SK-N-SH (cell line): ENCODE measurements around the gene PCSK5. TPM values are rescaled to one million over a fixed set of nuclear protein-coding genes. Genes with fewer than 3 reads are reported as not detected.
"Not testable (repeated sequence)": the region's sequence is repeated elsewhere in the genome, so short reads cannot be mapped to it uniquely, and the experiment has no call there.

Experiments
- CTCF ChIA-PET: fragments of 300-600, 350-600 bp; formaldehyde crosslinking; extraction: SDS; loops from one replicate; lab custom pipeline; 2021; lab: Yijun Ruan, JAX
- POLR2A ChIA-PET: fragments of 350-600 bp; sonication (Branson Sonifier 250); formaldehyde crosslinking; extraction: SDS; loops from one replicate; lab custom pipeline; 2020; ENCODE audit warnings: antibody characterized with exemption, inconsistent platforms; lab: Yijun Ruan, JAX
- DNase-seq: peaks from one replicate; pipeline ENCODE4 v3.0.0; 2012
- H2AFZ ChIP-seq: fragments of 200-600 bp; sonication (generic); 2 replicates; pipeline ENCODE4 v1.8.1; 2016; ENCODE audit warnings: antibody characterized with exemption, mild to moderate bottlenecking, low read depth
- H3F3A ChIP-seq: fragments of 200-600 bp; sonication (generic); replicated peaks from 2 replicates; pipeline ENCODE3; 2016; ENCODE audit warnings: antibody characterized with exemption, mild to moderate bottlenecking; ENCODE audit not compliant: insufficient read depth
- H3K27ac ChIP-seq, 2 experiments: fragments of 200-500 bp in 1 of 2; fragments of 200-600 bp in 1 of 2; sonication (Bioruptor generic) in 1 of 2; sonication (generic), shearing (Covaris generic) in 1 of 2; 2 replicates each; pipeline versions ENCODE4 v1.5.1 to v1.6.1; 2014 to 2016; ENCODE audit warnings: low read depth in 2 of 2, inconsistent platforms in 1 of 2, low read length in 1 of 2, mild to moderate bottlenecking in 1 of 2, mixed read lengths in 1 of 2
- H3K27me3 ChIP-seq: fragments of 200-600 bp; sonication (generic), shearing (Covaris generic); 2 replicates; pipeline ENCODE4 v1.6.1; 2016; ENCODE audit warnings: mixed run types; ENCODE audit not compliant: insufficient read depth
- H3K36me3 ChIP-seq, 2 experiments: fragments of 200-500 bp in 1 of 2; fragments of 200-600 bp in 1 of 2; sonication (Bioruptor generic) in 1 of 2; sonication (generic) in 1 of 2; replicated peaks in 1 of 2; 2 replicates each; pipeline versions ENCODE3 to v1.5.1; 2014 to 2016; ENCODE audit warnings: low read length in 1 of 2, mild to moderate bottlenecking in 1 of 2; ENCODE audit not compliant: insufficient read depth in 2 of 2, control insufficient read depth in 1 of 2
- H3K4me1 ChIP-seq, 2 experiments: fragments of 200-500 bp in 1 of 2; fragments of 200-600 bp in 1 of 2; sonication (Bioruptor generic) in 1 of 2; sonication (generic), shearing (Covaris generic) in 1 of 2; 2 replicates each; pipeline versions ENCODE4 v1.5.1 to v1.6.1; 2014 to 2016; ENCODE audit warnings: low read depth in 1 of 2, low read length in 1 of 2, mixed run types in 1 of 2; ENCODE audit not compliant: insufficient read depth in 2 of 2, control insufficient read depth in 1 of 2
- H3K4me2 ChIP-seq: fragments of 200-600 bp; sonication (generic), shearing (Covaris generic); 2 replicates; pipeline ENCODE4 v1.6.1; 2017; ENCODE audit warnings: mixed run types
- H3K4me3 ChIP-seq, 2 experiments: fragments of 200-500 bp in 1 of 2; fragments of 200-600 bp in 1 of 2; sonication (Bioruptor generic) in 1 of 2; sonication (generic), shearing (Covaris generic) in 1 of 2; 2 replicates each; pipeline versions ENCODE4 v1.5.1 to v1.8.1; 2014 to 2016; ENCODE audit warnings: low read depth in 2 of 2, inconsistent platforms in 1 of 2, low read length in 1 of 2, mild to moderate bottlenecking in 1 of 2, mixed read lengths in 1 of 2, moderate library complexity in 1 of 2
- H3K79me2 ChIP-seq: fragments of 200-600 bp; sonication (generic); 2 replicates; pipeline ENCODE4 v1.8.1; 2017; ENCODE audit warnings: mild to moderate bottlenecking; ENCODE audit not compliant: insufficient read depth
- H3K9ac ChIP-seq: fragments of 200-600 bp; sonication (generic); 2 replicates; pipeline ENCODE4 v1.6.1; 2017; ENCODE audit warnings: mixed run types
- H3K9me2 ChIP-seq: fragments of 200-600 bp; sonication (generic); 2 replicates; pipeline ENCODE4 v1.6.1; 2017; ENCODE audit warnings: mixed run types
- H3K9me3 ChIP-seq: fragments of 200-600 bp; sonication (generic); 2 replicates; pipeline ENCODE4 v1.6.1; 2017; ENCODE audit warnings: mixed run types, mild to moderate bottlenecking, moderate library complexity
- H4K20me1 ChIP-seq: fragments of 200-600 bp; sonication (generic); 2 replicates; pipeline ENCODE4 v1.6.1; 2017; ENCODE audit warnings: mild to moderate bottlenecking, mixed run types; ENCODE audit not compliant: insufficient read depth
- CHD2 ChIP-seq: fragments of 150-350 bp; IDR thresholded peaks from 2 replicates; pipeline ENCODE4 v1.6.1; 2018; ENCODE audit warnings: low read length; ENCODE audit not compliant: partially characterized antibody
- CTCF ChIP-seq: fragments of 200-600 bp; sonication (generic); IDR thresholded peaks from 2 replicates; pipeline ENCODE4 v1.6.1; 2017; ENCODE audit warnings: antibody characterized with exemption, mild to moderate bottlenecking, moderate library complexity
- EP300 ChIP-seq, 2 experiments: IDR thresholded peaks; 2 replicates each; pipeline versions ENCODE4 v1.4.0 to v1.6.1; 2012; ENCODE audit warnings: borderline replicate concordance in 1 of 2, low read depth in 1 of 2, low read length in 1 of 2
- EZH2phosphoT487 ChIP-seq: fragments of 200-600 bp; sonication (generic); IDR thresholded peaks from 2 replicates; pipeline ENCODE4 v1.6.1; 2017; ENCODE audit warnings: low read depth, mixed run types, mild to moderate bottlenecking, antibody characterized with exemption, moderate library complexity, borderline replicate concordance
- FOXJ3 ChIP-seq: sonication (generic); formaldehyde crosslinking; IDR thresholded peaks from 2 replicates; pipeline ENCODE4 v1.5.1; 2020; ENCODE audit warnings: mild to moderate bottlenecking, missing genetic modification reagents
- GATA2 ChIP-seq: sonication (generic); formaldehyde crosslinking; IDR thresholded peaks from 2 replicates; pipeline ENCODE4 v1.5.0; 2020; ENCODE audit warnings: mild to moderate bottlenecking, missing genetic modification reagents
- MEF2A ChIP-seq: IDR thresholded peaks from 2 replicates; pipeline ENCODE4 v1.4.0; 2012; ENCODE audit warnings: low read depth, borderline replicate concordance
- MXI1 ChIP-seq: IDR thresholded peaks from 2 replicates; pipeline ENCODE4 v1.6.1; 2012; ENCODE audit warnings: mild to moderate bottlenecking, low read depth, low read length, improper control_type of control experiment
- NFIC ChIP-seq: IDR thresholded peaks from 2 replicates; pipeline ENCODE4 v1.4.0; 2012; ENCODE audit warnings: borderline replicate concordance
- POLR2AphosphoS5 ChIP-seq: IDR thresholded peaks from 2 replicates; pipeline ENCODE4 v1.6.1; 2012; ENCODE audit warnings: low read depth, low read length
- RAD21 ChIP-seq: IDR thresholded peaks from 2 replicates; pipeline ENCODE4 v1.6.1; 2012; ENCODE audit warnings: mild to moderate bottlenecking, low read length
- RCOR1 ChIP-seq: fragments of 150-350 bp; IDR thresholded peaks from 2 replicates; pipeline ENCODE4 v1.6.1; 2017; ENCODE audit warnings: antibody characterized with exemption, low read length
- RXRA ChIP-seq: IDR thresholded peaks from 2 replicates; pipeline ENCODE4 v1.4.0; 2012; ENCODE audit warnings: low read depth, mild to moderate bottlenecking, borderline replicate concordance
- TAF1 ChIP-seq: IDR thresholded peaks from 2 replicates; pipeline ENCODE4 v1.6.1; 2012; ENCODE audit warnings: low read depth, mild to moderate bottlenecking, low read length, moderate library complexity, borderline replicate concordance
- TCF12 ChIP-seq: IDR thresholded peaks from 2 replicates; pipeline ENCODE4 v1.4.0; 2012
- TEAD4 ChIP-seq: IDR thresholded peaks from 2 replicates; pipeline ENCODE4 v1.4.0; 2012; ENCODE audit warnings: mild to moderate bottlenecking, borderline replicate concordance; ENCODE audit not compliant: insufficient read depth
- ZBTB33 ChIP-seq: IDR thresholded peaks from 2 replicates; pipeline ENCODE4 v1.4.0; 2012; ENCODE audit warnings: low read depth, borderline replicate concordance
- WGBS: methylation state at CpG from one replicate; pipeline ENCODE4 v1.1.6; 2017; ENCODE audit warnings: low lambda C conversion rate; 5-methylcytosine and 5-hydroxymethylcytosine counted together
- polyA plus RNA-seq, 3 experiments: library from polyadenylated mRNA; depleted of rRNA; stranded (reverse); fragments of >200 nt; gene quantifications; 2 replicates each; pipeline ENCODE4 v1.2.3, GENCODE V29; 2012

PCSK5 gene
- polyA plus RNA-seq, 1 of the 3 experiments (the other 2 are of a cell fraction) = 0.08 TPM

DNA sequence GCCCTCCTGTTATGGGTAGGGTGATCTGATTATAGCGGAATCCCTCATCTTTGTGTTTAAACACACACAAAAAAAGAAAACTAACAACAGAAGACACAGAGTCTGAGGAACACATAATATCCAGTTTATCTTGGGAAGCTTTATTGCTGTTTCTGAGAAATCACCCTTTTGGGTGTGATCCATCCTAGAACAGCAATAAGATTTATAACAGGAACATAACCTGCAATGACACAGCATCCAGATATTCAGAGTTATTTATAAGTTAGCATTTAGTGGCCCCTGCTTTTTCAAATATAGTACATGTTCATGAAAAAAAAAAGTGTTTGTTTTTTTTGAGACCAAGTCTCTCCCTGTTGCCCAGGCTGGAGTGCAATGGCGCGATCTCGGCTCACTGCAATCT is 423.8 kb downstream of the PCSK5 start:
- no peaks in the 10 kb centered on the region for H4K20me1 ChIP-seq
- H3K4me3 ChIP-seq = no peak overlapping the region
- H2AFZ ChIP-seq = no peak overlapping the region
- H3K4me1 ChIP-seq = no peaks in the 10 kb centered on the region
- no peak overlapping the region for H3K9ac ChIP-seq
- no peaks in the 10 kb centered on the region for H3K9me2 ChIP-seq
- TF ChIP-seq RAD21 = no peak
- no peak for TF ChIP-seq MXI1
- TF ChIP-seq TCF12 = no peak
- no peak for TF ChIP-seq GATA2
- no peak for TF ChIP-seq CTCF
- CTCF ChIA-PET = no interaction called here
- DNase-seq = no peak
- POLR2A ChIA-PET = no interaction called here
- no peak overlapping the region for H3K27ac ChIP-seq
- H3K36me3 ChIP-seq = no peaks in the 10 kb centered on the region
- H3K9me3 ChIP-seq = no peaks in the 10 kb centered on the region
- H3K4me2 ChIP-seq = no peak overlapping the region
- no peaks in the 10 kb centered on the region for H3F3A ChIP-seq
- WGBS = 85% methylated on average over 4 of the region's 4 CpGs
- H3K79me2 ChIP-seq = no peaks in the 10 kb centered on the region
- peaks cover 19% of the 10 kb centered on the region; the same call in 1 of the 2 replicates for H3K27me3 ChIP-seq

GRCh38 chr9:76316069-76316468 is 425.6 kb downstream of the PCSK5 start:
- Histone ChIP-seq H3K27me3 (peaks cover 8% of the 10 kb centered on the region; the same call in 1 of the 2 replicates), H3K4me1 (no peaks in the 10 kb centered on the region), H2AFZ (no peak overlapping the region), H3K4me2 (no peak overlapping the region), H3K9ac (no peak overlapping the region), H4K20me1 (no peaks in the 10 kb centered on the region), H3K36me3 (no peaks in the 10 kb centered on the region), H3K9me2 (no peaks in the 10 kb centered on the region), H3K79me2 (no peaks in the 10 kb centered on the region), H3K4me3 (no peak overlapping the region)
- WGBS = 3% methylated on average over 2 of the region's 2 CpGs
- CTCF ChIA-PET = no interaction called here
- POLR2A ChIA-PET = no interaction called here
- no peak for DNase-seq
- TF ChIP-seq RAD21 (no peak), NFIC (no peak), RXRA (no peak), EZH2phosphoT487 (no peak), ZBTB33 (no peak), CHD2 (no peak), TEAD4 (no peak), MXI1 (no peak), RCOR1 (no peak), TAF1 (no peak), POLR2AphosphoS5 (no peak), GATA2 (no peak), EP300 (IDR thresholded peaks at IDR 0.05; ENCODE audit: borderline replicate concordance in 1 of 2, low read depth in 1 of 2, low read length in 1 of 2) (no peak), MEF2A (no peak), FOXJ3 (CRISPR knock-in tag) (no peak)
- TF ChIP-seq, all 33 proteins: peak for 0
- Histone ChIP-seq H3F3A (no peaks in the 10 kb centered on the region), H3K27ac (no peak overlapping the region), H3K9me3 (no peaks in the 10 kb centered on the region)

DNA sequence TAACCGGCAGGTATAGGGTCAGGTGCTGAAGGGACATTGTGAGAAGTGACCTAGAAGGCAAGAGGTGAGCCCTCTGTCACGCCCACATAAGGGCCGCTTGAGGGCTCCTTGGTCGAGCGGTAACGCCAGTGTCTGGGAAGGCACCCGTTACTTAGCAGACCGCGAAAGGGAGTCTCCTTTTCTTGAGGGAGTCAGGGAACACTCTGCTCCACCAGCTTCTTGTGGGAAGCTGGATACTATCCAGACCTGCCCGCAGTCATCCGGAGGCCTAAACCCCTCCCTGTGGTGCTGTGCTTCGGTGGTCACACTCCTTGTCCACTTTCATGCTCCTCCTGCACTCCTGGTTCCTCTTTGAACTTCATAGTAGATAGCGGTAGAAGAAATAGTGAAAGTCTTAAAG is 429.0 kb downstream of the PCSK5 start:
- H2AFZ ChIP-seq, H3K4me1 ChIP-seq, POLR2A ChIA-PET, H3K4me2 ChIP-seq, H3K9ac ChIP-seq, H3K27ac ChIP-seq, H3K9me2 ChIP-seq, H3F3A ChIP-seq, H3K36me3 ChIP-seq, H3K4me3 ChIP-seq, H3K9me3 ChIP-seq, CTCF ChIA-PET, H3K79me2 ChIP-seq, H3K27me3 ChIP-seq, DNase-seq, H4K20me1 ChIP-seq: not testable (repeated sequence)
- 52% methylated on average over 6 of the region's 13 CpGs for WGBS
